Left ventricle myocardium inferior (tissue), 1 donor: ENCODE data around the gene OMD. TPM values are rescaled to one million over a fixed set of nuclear protein-coding genes. Genes with fewer than 3 reads are reported as not detected.
A peak's percentile ranks its signal among the peaks of the same experiment; 100 is the strongest.

Source experiments
- DNase-seq: peaks from one replicate; pipeline ENCODE4 v3.0.0-alpha.2; 2020
- H3K27ac ChIP-seq: fragments of 200-600 bp; replicated peaks from 2 replicates; pipeline ENCODE4 v1.8.0; 2021
- H3K27me3 ChIP-seq: fragments of 200-600 bp; 2 replicates; pipeline ENCODE4 v1.8.0; 2021; ENCODE audit warnings: low read depth
- H3K36me3 ChIP-seq: fragments of 200-600 bp; 2 replicates; pipeline ENCODE4 v1.8.0; 2021
- H3K4me1 ChIP-seq: fragments of 200-600 bp; 2 replicates; pipeline ENCODE4 v1.8.0; 2021
- H3K4me3 ChIP-seq: fragments of 200-600 bp; 2 replicates; pipeline ENCODE4 v1.8.0; 2021; ENCODE audit warnings: mild to moderate bottlenecking, moderate library complexity
- H3K9me3 ChIP-seq: fragments of 200-600 bp; replicated peaks from 2 replicates; pipeline ENCODE4 v1.8.0; 2021
- CTCF ChIP-seq: fragments of 200-600 bp; IDR thresholded peaks from 2 replicates; pipeline ENCODE4 v1.8.0; 2021; ENCODE audit warnings: antibody characterized with exemption, mild to moderate bottlenecking, borderline replicate concordance
- intact Hi-C: fragments of 100-400 bp; cut with micrococcal nuclease; formaldehyde crosslinking; loops from one replicate; pipeline ENCODE4 v1.11.0; 2022
- total RNA-seq: library from RNA; stranded (reverse); fragmentation: NEBNext Ultra II Directional; extraction: Animal tissue kit (Norgen Biotek cat#: 25700); gene quantifications from one replicate; pipeline ENCODE4 v1.2.1, GENCODE V29; 2021
- donor health status: DM: no; HTN: yes; CAD: no; lungs with severe emphysema.

Gene OMD
- total RNA-seq, 1 donor from 2014 or later, result 6.4 TPM

- H3K4me3 ChIP-seq, result no peak overlapping the region
- no peak for TF ChIP-seq CTCF
- peaks cover 10% of the 10 kb centered on the region for H3K4me1 ChIP-seq
- no peaks in the 10 kb centered on the region for H3K36me3 ChIP-seq
- no peaks in the 10 kb centered on the region for H3K9me3 ChIP-seq
- intact Hi-C loops, result no loop called here
- DNase-seq, result no peak
- no peaks in the 10 kb centered on the region for H3K27me3 ChIP-seq
- H3K27ac ChIP-seq, result no peak overlapping the region
These were observed 5.6 kb upstream of the OMD start for GRCh38 chr9:92429836-92430235.

DNA sequence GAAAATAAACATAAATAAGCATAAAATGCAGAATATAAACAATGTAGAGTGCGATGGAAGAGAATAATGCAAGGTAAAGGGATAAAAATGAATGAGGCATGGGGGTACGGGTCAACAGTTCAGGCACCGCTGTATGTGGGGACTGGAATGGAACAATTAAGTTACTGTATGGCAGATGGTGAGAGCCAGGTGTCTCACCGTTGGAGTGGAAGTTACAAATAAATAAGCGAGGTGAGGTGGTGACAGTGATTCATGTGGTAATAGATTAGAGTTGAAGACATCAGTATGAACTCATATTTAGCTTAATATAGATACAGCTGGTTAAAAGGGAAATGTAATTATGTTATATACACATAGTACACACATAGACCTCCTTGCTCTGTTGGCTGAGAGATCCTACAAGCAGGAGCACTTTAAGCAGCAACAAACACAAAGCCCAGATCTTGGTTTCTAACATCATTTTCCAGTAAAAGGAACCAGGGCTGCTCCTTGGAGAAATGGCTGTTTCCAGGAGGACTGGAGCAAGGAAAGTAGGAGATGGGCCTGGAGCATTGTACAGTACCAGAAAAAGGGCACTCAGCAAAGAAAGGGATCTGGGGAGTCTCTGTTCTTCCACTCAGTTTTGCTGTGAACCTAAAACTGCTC is 2.4 kb upstream of the OMD start:
- Histone ChIP-seq H3K27me3 (no peaks in the 10 kb centered on the region), H3K27ac (peak overlapping the region; percentile 67), H3K36me3 (no peaks in the 10 kb centered on the region), H3K9me3 (no peaks in the 10 kb centered on the region), H3K4me3 (no peak overlapping the region), H3K4me1 (peaks cover 10% of the 10 kb centered on the region)
- TF ChIP-seq CTCF, result no peak
- intact Hi-C loops, result no loop called here
- no peak for DNase-seq

GRCh38 chr9:92425474-92425873 is 1.2 kb upstream of the OMD start:
- Histone ChIP-seq H3K4me1 (peaks cover 10% of the 10 kb centered on the region), H3K36me3 (no peaks in the 10 kb centered on the region), H3K9me3 (no peaks in the 10 kb centered on the region), H3K27ac (peak overlapping the region; percentile 67), H3K4me3 (no peak overlapping the region), H3K27me3 (no peaks in the 10 kb centered on the region)
- no peak for DNase-seq
- TF ChIP-seq CTCF, result no peak
- intact Hi-C loops, result no loop called here

DNA sequence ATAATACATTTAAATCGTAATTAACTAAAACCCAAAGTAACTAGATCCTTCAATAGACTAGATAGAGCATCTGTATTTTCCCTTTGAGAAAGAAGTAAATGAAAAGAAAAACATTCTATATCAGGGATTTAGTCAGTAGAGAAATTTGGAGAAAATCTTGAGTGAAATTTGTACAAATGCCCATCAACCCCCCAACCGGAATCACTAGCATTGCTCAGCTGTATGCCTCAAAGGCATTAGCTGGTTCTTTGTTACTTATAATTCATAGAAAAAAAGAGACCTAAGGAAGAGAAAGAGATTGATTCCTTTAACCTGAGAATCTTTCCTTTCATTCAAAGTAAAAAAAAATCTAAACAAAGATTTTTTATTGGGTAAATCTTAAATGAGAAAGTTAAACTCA is 659 bp downstream of the OMD start:
- Histone ChIP-seq H3K4me3 (peak overlapping the region; percentile 42), H3K27me3 (no peaks in the 10 kb centered on the region), H3K36me3 (no peaks in the 10 kb centered on the region), H3K27ac (peak overlapping the region; percentile 67), H3K9me3 (no peaks in the 10 kb centered on the region), H3K4me1 (peaks cover 10% of the 10 kb centered on the region)
- no peak for DNase-seq
- intact Hi-C loops, result no loop called here
- no peak for TF ChIP-seq CTCF

GRCh38 chr9:92422611-92423338 is 1.5 kb downstream of the OMD start:
- Histone ChIP-seq H3K4me3 (peak overlapping the region; percentile 42), H3K4me1 (peaks cover 10% of the 10 kb centered on the region), H3K36me3 (no peaks in the 10 kb centered on the region), H3K9me3 (no peaks in the 10 kb centered on the region), H3K27me3 (no peaks in the 10 kb centered on the region), H3K27ac (peak overlapping the region; percentile 67)
- no peak for TF ChIP-seq CTCF
- DNase-seq, result no peak
- intact Hi-C loops, result no loop called here
